ES-I3 (cell line): Measurements from ENCODE around the gene PRRG3.

Experiments
- H3K36me3 ChIP-seq: 2 replicates; pipeline ENCODE4 v1.6.1; 2013; ENCODE audit warnings: mild to moderate bottlenecking, low read length, control low read depth, moderate library complexity; ENCODE audit not compliant: insufficient read depth
- H3K4me1 ChIP-seq: 2 replicates; pipeline ENCODE4 v1.6.1; 2013; ENCODE audit warnings: mild to moderate bottlenecking, control low read depth, low read length; ENCODE audit not compliant: insufficient read depth
- H3K9ac ChIP-seq: 2 replicates; pipeline ENCODE4 v1.6.1; 2013; ENCODE audit warnings: low read depth, mild to moderate bottlenecking, low read length, moderate library complexity
- H3K9me3 ChIP-seq: 2 replicates; pipeline ENCODE4 v1.6.1; 2013; ENCODE audit warnings: mild to moderate bottlenecking, low read length, moderate library complexity; ENCODE audit not compliant: control insufficient read depth, insufficient read depth

PRRG3 gene

DNA sequence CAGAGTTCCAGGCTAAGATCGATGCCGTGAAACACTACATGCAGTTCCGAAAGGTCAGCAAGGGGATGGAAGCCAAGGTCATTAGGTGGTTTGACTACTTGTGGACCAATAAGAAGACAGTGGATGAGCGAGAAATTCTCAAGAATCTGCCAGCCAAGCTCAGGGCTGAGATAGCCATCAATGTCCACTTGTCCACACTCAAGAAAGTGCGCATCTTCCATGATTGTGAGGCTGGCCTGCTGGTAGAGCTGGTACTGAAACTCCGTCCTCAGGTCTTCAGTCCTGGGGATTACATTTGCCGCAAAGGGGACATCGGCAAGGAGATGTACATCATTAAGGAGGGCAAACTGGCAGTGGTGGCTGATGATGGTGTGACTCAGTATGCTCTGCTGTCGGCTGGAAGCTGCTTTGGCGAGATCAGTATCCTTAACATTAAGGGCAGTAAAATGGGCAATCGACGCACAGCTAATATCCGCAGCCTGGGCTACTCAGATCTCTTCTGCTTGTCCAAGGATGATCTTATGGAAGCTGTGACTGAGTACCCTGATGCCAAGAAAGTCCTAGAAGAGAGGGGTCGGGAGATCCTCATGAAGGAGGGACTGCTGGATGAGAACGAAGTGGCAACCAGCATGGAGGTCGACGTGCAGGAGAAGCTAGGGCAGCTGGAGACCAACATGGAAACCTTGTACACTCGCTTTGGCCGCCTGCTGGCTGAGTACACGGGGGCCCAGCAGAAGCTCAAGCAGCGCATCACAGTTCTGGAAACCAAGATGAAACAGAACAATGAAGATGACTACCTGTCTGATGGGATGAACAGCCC is 48.6 kb downstream of the PRRG3 start:
- H3K9me3 ChIP-seq = no peaks in the 10 kb centered on the region
- H3K36me3 ChIP-seq = no peaks in the 10 kb centered on the region

DNA sequence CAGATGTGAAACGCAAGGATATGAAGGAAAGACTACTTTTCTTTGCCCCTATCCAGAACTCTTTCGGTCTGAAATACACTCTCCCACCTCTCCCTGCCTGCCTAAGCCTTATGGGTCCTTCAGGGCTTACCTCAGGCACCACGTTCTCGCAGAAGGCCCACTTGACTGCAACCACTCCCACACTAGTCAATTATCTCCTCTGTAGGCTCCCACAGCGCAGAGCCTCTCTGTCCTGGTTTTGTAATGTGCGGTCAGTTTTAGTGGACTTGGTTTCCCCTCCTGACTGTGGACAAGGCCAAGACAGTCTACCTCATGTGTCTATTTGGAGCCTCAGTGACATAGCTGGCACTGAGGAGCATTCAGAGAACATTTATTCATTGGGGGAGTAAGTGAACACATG is 50.4 kb downstream of the PRRG3 start:
- Histone ChIP-seq H3K36me3 (no peaks in the 10 kb centered on the region), H3K4me1 (peaks cover 8% of the 10 kb centered on the region), H3K9ac (no peak overlapping the region)

More for the DNA sequence above, 48.6 kb downstream of the PRRG3 start:
- H3K9ac ChIP-seq = no peak overlapping the region
- peaks cover 5% of the 10 kb centered on the region; the same call in 1 of the 2 replicates for H3K4me1 ChIP-seq

DNA sequence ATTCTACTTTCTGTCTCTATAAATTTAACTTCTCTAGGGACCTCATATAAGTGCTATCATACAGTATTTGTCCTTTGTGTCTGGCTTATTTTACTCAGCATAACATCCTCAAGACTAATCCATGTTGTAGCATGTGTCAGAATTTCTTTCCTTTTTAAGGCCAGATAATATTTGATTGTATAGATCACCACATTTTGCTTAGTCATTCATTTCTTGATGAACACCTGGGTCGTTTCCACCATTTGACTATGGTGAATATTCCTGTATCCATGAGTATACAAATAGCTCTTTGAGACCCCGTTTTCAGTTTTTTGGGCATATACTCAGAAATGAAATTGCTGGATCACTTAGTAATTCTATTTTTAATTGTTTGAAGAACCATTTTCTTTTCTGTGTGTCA is 51.2 kb downstream of the PRRG3 start:
- Histone ChIP-seq H3K4me1 (peaks cover 8% of the 10 kb centered on the region), H3K36me3 (no peaks in the 10 kb centered on the region), H3K9ac (no peak overlapping the region), H3K9me3 (no peaks in the 10 kb centered on the region)

More for the DNA sequence above, 50.4 kb downstream of the PRRG3 start:
- no peaks in the 10 kb centered on the region for H3K9me3 ChIP-seq

DNA sequence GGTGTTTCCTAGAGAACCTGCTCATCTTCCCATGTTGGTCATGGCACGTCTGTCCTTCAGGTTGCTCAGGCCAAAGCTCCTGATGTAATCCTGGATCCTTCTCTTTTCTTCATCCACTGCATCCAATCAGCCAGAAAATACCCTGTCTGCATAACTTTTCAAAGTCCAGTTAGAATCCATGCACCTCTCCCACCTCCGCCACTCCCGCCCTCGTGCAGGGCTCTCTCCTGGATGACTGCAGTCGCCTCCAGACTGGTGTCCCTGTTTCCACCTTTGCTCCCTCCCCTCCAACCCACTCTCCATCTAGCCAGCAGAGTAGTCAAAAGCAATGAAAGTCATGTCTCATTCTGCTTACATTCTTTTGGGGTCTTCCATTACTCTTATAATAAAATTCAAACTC is 55.3 kb downstream of the PRRG3 start:
- Histone ChIP-seq H3K9ac (no peak overlapping the region), H3K4me1 (peaks cover 13% of the 10 kb centered on the region), H3K9me3 (no peaks in the 10 kb centered on the region), H3K36me3 (no peaks in the 10 kb centered on the region)

DNA sequence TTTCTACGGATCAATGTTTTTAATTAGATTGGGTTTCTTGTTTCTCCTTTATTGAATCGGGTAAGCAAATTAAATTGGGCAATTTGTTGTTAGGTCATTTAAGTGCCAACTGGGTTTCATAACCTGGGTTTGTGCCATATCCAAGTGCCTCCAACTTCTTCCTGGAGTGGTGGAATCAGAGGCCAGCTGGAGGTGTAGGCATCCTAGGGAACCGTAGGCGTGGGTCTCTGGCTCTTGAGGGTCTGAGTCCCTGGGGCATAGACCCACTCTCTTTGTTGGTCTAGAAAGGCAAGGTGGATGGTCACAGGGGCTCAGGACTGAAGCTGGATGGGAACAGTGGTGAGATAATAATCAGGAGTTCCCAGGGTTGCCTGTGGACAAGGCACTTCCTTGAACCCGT is 57.6 kb downstream of the PRRG3 start:
- Histone ChIP-seq H3K4me1 (peaks cover 13% of the 10 kb centered on the region), H3K9me3 (no peaks in the 10 kb centered on the region)

DNA sequence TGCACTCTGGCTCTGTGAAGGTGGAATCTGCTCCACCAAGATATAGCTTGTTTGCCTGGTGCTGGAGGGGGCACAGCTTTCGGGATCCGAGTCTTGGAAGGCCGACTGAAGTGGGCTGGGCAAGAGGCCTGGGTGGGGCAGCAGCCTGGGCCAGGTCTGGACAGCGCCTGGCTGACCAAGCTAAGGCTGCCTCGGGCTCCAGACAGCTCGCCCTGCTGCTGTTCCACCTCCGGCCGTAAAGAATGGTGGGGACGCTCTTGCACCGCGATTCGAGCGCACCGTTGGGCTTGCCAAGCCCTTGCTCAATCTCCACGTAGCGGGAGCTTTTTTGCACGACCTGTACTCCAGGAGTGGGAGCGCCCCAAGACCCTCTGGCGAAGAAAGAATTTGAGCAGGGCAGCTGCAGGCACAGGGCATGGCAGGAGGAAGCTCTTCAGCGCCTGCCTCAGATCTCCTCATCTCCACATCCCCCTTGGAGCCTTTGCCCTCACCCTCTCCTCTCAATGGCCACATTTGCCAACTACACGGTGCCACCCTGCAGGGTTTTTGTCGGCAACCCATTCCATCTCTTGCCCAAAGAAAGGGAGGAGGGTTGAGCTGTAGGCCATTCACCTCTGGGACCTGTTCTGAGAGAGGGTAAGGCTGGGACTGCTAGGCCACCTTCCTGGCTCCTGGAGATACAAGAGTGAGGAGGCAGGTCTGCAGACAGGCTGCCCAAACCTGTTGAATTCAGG is 58.2 kb downstream of the PRRG3 start:
- no peaks in the 10 kb centered on the region for H3K36me3 ChIP-seq
- no peak overlapping the region for H3K9ac ChIP-seq
- no peaks in the 10 kb centered on the region for H3K9me3 ChIP-seq
- peaks cover 12% of the 10 kb centered on the region for H3K4me1 ChIP-seq

More for the DNA sequence above, 57.6 kb downstream of the PRRG3 start:
- H3K9ac ChIP-seq = no peak overlapping the region
- no peaks in the 10 kb centered on the region for H3K36me3 ChIP-seq

DNA sequence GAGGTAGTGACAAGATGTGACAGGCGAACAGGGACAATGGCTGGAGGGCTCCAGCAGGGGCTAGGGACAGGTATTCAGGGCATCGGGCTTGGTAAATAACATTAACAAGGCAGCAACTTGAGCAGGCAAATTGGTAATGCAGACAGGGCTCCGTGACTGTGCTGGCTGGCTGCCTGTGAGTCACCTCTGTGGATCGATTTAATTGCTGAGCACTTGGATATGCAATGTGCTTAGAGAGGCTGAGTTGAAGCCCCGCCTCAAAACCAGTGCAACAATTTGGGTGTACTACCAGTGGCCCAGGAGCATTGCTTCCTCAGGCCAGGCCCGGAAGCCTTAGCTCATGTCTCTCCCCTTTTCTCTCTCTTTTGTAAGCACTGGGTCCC is 58.8 kb downstream of the PRRG3 start:
- H3K4me1 ChIP-seq = peaks cover 7% of the 10 kb centered on the region
- no peaks in the 10 kb centered on the region for H3K36me3 ChIP-seq
- H3K9me3 ChIP-seq = no peaks in the 10 kb centered on the region
- no peak overlapping the region for H3K9ac ChIP-seq

DNA sequence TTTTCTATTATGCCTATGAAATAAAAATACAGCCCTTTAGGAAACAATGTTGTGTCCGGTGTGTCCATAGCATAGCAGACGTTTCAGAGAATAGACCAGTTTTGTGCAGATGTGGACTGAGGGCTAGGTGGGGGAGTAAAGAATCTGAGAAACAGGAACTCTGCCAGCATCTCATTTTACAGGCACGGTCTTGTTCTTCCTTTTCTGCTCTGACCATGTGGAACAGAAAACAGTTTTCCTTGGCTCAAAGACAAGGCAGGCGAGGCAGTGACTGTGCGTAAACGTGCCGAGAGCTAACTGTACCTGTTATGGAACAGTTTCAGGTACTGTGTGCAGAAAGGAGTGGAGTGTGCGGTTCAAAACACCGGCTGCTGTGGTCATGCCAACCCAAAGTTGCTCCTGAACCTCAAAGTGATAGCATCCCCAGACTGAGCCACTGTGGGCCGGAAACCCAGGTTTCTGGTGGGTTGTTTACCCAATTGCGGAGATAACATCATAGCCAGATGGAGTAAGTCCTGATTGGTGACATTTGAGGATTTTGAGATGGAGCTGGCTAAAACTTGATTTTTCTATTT is 59.5 kb downstream of the PRRG3 start:
- Histone ChIP-seq H3K36me3 (no peaks in the 10 kb centered on the region), H3K9ac (no peak overlapping the region), H3K9me3 (no peaks in the 10 kb centered on the region), H3K4me1 (peaks cover 5% of the 10 kb centered on the region; the same call in 1 of the 2 replicates)
